Activated CD8-positive, alpha-beta memory T cell treated with anti-CD3 and anti-CD28 coated beads, Interleukin-2, amount 50 U/mL, for 24 hours (primary cell): ENCODE measurements around the gene DVL1.

Experiments
- DNase-seq: peaks from one replicate; pipeline ENCODE4 v3.0.0-alpha.2; 2020; ENCODE audit errors: extremely low read depth

Gene DVL1

DNA sequence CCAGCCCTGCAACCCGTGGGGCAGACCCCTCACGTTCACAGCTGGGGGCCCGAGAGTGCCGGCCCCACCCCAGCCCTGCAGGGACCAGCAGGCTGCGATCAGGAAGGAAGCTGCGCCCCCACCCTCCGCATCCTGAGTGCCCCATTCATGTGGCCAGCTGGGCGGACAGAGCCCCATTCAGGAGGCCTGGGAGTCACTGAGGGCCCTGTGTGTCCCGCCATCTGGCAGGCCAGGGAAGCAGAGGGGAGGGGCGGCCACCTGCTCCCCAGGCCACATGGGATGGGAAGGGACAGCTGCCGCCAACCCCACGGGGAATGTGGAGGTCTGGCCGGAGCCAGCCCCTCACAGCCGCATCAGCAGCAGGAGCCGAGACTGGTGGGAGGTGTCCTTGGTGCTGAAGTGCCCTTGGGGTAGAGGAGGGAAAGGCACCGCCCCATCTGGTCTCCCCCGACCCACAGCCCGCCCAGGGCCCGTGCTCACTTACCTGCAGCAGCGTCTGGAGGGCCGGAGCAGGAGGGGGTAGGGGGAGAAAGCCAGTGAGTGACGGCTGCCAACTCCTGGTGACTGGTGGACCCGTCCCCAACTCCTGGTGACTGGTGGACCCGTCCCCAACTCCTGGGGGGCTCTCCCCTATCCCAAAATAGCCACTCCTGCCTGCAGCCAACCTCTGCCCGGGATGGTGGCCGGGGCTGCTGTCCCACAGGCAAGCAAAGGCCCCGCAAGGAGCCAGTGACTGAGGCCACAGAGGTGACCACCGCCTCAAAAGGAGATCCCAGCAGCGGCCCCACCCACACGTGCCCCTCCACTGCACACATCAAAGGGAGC is 50.1 kb downstream of the DVL1 start:
- no peak for DNase-seq

DNA sequence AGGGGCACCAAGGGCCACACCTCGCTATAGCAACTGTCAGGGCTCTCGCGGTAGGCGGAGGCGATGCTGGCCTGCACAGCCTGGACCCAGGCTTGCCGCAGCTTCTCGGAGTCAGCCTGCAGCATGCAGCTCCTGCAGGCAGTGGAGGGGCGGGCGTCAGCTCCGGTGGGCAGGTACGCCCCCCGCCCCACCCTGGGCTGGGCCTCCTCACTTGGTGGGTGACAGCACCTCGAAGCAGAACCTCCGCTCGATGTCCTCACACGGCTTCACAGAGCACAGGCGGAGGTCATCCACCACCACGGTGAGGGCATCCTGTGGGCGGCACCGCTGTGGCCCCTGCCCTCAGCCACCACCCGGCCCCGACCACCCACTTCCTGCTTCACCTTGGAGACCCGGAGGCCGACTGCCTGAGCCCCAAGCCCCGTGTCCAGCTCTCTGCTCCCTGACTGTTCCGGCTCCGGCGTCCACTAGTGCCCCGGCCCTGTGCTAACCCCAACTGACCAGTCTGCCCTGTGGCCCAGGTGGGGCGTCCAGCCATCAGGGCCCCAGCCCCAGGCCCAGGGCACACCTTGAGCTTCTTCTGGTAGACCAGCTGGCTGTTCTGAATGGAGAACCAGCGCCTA is 51.3 kb downstream of the DVL1 start:
- DNase-seq = no peak

DNA sequence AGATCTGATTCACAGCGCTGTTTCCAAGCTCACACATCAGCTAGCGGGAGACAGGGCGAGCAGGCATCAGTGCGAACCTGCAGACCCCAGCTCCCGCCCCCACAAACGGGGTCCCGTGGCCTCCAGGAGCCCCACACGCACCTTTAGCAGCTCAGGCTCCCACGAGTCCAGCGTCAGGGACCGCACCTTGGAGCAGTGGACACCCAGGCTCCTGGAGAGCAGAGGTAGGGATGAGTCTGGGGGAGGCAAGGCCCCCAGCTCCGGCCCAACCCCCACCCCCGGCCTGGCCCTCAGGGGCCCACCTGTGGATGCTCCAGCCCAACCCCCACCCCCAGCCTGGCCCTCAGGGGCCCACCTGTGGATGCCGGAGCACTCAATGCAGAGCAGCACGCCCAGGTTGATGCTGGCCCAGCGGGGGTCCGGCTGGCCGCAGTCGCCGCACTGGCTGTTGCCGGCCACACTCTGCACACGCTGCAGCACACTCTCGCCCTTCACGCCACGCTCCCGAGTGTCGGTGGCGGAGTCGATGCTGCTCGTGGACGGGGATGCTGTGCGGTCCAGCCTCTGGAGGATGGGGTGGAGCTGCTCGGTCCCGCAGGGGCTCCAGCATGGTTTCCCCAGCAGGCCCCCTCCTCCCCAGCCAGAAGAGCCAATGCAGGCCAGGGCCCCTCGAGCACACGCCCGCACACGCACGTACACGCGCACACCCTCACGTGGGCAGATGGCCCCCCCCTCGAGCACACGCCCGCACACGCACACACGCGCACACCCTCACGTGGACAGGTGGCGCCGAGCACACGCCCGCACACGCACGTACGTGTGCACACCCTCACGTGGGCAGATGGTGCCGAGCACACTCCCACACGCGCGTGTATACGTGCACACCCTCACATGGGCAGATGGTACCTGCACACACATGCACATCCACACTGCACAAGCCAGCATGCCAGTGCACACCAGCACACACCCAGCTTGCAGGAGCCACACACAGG is 52.9 kb downstream of the DVL1 start:
- DNase-seq = no peak

DNA sequence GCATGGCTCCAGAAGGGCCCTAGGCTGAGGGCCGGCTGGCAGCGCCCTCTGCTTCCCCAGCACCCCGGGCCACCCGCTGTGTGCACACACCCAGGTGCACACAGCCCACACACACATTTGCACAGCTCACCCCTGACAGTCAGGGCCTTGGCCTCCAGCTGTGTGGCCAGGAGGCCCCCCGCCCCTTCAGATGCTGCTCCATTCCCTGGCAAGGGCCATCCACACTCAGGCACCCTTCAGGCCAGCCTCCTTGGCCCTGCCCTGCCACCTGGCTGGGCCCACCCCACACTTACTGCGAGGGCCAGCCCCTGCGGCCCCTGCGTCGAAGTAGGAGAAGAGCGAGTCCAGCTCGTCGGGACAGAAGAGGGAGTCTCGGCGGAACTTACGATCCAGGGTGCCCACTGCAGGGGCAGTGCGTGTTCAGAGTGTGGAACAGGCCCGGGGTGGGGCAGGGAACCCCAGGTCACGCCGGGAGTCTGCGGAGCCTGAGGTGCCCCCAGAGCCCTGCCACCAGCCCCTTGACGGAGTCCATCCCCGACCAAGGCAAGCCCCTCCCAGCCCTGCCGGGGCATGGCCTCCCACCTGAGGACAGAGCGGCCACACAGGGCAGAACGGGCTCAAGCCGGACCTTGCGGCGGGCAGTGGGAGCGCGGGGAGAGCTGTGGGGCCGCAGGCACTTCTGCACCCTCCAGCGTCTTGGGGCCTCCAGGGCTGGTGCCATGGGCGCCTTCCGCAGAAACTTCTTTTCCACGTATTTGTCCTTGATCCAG is 53.9 kb downstream of the DVL1 start:
- DNase-seq = no peak

DNA sequence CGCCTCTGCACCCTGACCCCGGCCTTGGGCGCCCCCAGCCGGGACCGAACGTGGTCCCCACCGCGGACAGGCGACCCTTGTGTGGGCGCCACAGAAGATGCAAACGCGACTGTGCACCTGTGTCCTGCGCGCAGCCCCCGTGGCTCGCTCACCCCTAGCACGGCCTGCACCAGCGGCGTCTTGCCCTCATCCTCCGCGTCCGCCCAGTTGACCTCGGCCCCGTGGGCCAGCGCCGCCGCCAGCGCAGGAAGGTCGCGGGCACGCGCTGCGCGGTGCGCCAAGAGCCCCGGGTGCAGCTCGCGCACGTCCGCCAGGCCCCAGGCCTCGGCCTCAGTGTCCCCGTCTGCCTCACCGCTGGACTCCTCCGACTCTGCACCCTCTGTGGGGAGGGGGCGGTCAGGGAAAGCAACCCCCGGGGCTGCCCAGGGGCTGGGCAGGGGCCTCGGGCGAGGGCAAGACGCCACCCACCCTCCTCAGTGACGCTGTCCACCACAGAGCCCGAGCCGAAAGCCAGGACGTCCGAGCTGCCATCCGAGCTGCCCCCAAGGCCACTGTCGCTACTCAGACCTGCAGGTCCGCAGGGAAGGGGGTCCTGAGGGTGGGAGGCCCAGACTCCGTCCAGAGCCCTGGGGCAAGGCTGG is 54.8 kb downstream of the DVL1 start:
- no peak for DNase-seq

DNA sequence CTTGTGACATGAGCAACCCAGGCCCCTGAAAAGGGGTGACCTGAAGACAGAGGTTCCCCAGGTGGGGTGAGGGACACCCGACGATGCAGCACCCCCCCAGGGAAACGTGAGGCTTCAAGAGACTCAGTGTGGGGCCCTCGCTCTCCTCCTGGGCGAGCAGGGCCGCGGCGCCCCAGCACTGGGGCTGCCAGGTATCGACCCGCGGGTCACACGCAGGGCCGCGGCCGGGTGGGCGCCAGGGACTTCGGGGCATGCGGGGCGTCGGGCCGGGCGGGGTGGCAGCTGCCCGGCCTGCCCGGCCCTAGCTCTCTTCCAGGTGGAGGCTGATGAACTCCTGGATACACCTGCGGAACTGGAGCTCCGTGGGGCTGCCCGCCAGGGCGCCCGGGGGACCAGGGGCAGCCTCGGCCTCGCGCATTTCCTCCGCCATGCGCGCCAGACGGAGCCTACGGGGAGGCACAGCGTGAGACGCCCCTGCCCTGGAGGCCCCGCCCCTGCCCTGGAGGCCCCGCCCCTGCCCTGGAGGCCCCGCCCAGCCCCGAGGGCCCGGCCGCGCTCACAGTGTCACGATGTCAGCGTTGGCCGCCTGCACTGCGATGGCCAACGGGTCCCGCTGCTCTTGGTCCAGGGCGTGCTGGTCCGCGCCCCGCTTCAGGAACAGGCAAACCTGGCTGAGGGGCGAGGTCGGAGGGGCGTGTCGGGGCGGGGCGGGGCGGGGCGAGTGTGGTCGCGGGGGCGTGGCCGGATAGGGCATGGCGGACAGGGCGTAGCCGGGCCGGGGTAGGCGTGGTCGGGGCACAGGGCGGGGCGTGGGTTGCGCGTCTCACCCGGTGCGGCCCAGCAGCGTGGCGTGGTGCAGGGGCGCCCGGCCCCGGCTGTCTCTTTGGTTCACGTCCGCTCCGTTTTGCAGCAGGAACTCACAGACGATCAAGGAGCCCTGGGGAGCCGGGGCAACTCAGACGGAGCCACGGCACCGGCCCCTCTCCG is 55.7 kb downstream of the DVL1 start:
- DNase-seq = no peak

DNA sequence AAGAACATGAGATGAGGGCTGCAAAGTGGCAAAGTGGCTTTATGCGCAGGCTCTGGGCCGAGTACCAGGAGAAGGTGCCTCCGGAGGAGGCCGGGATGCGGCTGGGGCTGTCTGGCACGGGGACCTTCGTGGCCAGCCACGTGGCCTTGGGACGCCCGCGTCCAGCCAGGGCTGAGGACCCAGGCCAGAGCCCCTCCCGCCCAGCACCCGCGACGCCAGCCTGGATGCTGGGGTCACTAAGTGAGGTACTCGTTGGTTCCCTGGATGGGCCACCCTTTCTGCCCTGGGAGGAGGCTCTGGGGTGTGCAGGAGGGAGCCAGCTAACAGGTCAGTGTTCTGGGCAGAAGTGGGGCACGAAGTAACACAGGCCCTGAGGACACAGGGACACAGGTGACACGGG is 56.4 kb downstream of the DVL1 start:
- DNase-seq = no peak

DNA sequence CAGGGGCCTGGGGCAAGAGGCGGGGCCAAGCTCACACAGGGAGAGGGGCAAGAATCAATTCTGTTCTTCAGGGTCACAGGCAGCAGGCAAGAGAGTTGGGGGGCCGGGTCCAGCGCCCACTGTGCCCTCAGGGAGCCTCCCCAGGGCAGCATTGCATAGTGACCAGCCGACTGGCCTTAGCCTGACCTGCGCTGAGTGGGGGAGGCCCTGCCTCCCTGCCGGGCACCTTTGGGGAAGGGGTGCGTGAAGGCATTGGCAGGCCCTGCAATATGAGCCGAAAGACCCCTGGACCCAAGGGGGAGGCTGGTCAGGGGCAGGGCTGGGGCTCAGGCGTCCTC is 56.8 kb downstream of the DVL1 start:
- DNase-seq = no peak

DNA sequence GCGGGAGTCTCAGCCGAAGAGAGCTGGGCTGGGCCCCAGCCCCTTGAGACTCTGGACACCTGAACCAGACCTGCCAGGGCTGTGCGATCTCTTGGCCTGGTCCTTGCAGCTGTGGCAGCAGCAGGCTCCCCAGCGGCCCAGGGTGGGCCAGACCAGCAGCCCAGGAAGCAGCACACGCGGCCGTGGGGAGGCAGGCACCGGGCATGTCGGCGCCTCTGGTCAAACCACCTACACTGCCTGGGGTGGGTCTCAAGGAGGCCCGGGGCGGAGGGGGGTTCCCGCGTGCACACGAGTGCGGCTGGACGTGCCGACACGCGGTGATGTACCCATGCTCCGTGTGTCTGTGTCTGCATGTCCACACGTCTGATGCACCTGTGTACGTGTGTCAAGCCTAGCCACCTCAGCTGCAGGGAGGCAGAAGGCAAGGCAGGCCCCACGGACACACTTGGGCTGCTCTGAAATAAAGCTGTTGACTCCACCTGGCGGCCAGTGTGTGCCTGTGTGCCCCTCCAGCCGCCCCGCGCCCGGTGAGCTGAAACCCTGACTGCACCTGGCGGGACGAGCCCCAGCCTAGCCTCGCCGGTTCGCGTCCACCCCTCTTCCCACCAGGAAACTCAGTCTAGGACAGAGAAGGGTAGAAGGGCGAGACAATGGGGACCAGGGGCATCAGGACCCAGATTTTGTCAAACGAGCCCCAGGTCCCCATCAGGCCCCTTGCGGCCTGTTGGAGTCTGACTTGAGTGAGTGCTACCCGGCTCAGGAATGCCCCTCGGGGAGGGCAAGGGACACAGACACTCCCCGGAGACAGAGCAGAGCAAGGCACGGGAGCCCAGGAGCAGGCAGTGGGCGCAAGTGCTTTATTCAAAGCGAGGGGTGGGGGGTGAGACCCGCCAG is 57.4 kb downstream of the DVL1 start:
- DNase-seq = no peak

DNA sequence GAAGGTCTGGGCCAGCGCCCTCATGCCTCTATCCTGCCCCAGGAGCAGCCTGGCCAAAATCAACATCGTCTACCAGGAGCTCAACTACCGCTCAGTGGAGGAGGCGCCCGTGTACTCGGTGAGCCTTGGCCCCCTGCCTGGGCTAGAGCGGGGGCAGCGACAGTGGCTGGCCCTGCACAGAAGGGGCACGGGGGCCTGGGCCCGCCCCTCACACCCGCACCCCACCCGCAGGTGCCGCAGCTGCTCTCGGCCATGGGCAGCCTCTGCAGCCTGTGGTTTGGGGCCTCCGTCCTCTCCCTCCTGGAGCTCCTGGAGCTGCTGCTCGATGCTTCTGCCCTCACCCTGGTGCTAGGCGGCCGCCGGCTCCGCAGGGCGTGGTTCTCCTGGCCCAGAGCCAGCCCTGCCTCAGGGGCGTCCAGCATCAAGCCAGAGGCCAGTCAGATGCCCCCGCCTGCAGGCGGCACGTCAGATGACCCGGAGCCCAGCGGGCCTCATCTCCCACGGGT is 58.1 kb downstream of the DVL1 start:
- no peak for DNase-seq

DNA sequence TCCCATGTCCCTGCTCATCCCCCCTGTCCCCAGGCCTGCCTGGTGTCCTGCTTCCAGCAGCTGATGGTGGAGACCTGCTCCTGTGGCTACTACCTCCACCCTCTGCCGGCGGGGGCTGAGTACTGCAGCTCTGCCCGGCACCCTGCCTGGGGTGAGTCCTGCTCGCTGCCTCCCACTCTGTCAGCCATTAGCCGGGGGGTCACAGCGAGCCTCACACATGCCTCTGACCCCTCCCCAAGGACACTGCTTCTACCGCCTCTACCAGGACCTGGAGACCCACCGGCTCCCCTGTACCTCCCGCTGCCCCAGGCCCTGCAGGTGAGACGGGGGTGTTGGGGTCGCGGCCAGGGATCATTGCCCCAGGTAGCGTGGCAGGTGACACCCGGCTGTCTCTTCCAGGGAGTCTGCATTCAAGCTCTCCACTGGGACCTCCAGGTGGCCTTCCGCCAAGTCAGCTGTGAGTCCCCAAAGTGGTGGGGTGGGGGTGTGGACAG is 58.9 kb downstream of the DVL1 start:
- no peak for DNase-seq

DNA sequence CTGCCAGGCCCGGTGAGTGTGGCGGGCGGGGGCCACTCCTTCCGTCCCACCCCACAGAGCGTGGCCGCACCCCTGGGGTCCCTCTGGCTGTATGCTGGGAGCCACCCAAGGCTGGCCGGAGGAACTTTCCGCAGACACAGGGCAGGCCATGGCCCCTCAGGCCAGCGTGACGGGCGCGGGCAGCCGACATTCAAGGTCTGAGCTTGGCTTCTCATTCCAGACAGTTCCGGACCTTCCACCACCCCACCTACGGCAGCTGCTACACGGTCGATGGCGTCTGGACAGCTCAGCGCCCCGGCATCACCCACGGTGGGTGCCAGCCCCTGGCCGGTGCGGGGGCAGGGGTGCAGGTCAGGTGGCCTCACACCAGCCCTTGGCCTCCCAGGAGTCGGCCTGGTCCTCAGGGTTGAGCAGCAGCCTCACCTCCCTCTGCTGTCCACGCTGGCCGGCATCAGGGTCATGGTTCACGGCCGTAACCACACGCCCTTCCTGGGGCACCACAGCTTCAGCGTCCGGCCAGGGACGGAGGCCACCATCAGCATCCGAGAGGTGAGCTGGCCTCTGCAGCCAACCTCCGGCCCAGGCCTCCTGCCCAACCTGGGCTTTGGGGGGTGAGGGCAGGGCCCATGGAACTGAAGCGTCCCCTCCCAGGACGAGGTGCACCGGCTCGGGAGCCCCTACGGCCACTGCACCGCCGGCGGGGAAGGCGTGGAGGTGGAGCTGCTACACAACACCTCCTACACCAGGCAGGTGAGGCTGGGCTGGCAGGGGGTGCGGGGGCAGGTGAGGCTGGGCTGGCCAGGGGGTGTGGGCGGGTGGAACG is 61.7 kb downstream of the DVL1 start:
- no peak for DNase-seq

DNA sequence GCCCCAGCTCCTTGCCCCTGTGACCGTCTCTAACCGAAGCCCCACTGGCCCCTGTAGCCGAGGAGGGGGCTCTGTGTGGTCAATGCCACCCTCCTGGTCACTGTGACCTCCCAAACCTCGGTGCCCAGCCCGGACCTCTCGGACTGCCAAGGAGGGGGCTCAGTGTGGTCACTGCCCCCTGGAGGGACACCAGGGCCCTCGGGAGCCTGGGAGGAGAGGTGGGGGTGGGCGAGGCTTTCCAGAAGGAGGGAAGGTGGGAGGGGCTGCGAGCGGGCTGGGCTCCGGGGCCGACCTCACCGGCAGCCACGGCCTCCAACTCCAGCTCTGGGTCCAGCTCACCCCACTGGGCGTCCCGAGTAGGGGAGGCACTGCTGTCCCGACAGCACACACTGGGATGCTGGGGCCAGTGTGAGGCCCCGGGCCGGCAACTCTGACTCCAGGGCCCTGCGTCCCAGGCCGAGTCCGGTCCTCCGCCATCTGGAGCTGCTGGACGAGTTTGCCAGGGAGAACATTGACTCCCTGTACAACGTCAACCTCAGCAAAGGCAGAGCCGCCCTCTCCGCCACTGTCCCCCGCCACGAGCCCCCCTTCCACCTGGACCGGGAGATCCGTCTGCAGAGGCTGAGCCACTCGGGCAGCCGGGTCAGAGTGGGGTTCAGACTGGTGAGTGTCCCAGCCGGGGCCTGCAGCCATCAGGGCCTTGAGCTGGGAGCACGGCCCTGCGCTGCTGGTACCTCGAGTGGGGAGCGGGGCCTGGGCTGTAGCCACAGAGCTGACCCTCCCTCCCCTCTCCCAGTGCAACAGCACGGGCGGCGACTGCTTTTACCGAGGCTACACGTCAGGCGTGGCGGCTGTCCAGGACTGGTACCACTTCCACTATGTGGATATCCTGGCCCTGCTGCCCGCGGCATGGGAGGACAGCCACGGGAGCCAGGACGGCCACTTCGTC is 62.6 kb downstream of the DVL1 start:
- DNase-seq = no peak

DNA sequence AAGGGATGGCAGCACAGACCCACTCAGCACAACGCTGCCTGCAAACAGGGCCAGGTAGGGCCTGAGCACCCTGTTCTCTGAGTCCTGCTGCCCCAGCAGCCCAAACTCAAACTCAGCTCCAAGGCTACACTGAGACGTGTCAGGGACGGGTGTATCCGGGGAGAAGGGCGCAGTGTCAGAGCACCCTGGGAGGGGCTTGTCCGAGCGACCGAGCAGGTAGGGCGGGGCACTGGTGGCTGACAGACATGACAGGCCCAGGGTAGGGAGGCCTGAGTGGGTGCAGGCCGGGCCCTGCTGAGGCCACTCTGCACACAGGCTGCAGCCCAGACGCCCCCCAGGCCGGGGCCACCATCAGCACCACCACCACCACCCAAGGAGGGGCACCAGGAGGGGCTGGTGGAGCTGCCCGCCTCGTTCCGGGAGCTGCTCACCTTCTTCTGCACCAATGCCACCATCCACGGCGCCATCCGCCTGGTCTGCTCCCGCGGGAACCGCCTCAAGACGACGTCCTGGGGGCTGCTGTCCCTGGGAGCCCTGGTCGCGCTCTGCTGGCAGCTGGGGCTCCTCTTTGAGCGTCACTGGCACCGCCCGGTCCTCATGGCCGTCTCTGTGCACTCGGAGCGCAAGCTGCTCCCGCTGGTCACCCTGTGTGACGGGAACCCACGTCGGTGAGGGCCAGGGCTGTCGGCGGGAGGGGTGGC is 63.5 kb downstream of the DVL1 start:
- DNase-seq = no peak
